CD4-positive, alpha-beta T cell treated with Interleukin-1 beta for 1 hour (primary cell): ENCODE data around the gene C9orf72.
A peak's percentile ranks its signal among the peaks of the same experiment; 100 is the strongest.

Source experiments
- DNase-seq, 2 donors: peaks; one replicate each; pipeline ENCODE4 v3.0.0-alpha.2; 2020 to 2022

Gene C9orf72

DNA sequence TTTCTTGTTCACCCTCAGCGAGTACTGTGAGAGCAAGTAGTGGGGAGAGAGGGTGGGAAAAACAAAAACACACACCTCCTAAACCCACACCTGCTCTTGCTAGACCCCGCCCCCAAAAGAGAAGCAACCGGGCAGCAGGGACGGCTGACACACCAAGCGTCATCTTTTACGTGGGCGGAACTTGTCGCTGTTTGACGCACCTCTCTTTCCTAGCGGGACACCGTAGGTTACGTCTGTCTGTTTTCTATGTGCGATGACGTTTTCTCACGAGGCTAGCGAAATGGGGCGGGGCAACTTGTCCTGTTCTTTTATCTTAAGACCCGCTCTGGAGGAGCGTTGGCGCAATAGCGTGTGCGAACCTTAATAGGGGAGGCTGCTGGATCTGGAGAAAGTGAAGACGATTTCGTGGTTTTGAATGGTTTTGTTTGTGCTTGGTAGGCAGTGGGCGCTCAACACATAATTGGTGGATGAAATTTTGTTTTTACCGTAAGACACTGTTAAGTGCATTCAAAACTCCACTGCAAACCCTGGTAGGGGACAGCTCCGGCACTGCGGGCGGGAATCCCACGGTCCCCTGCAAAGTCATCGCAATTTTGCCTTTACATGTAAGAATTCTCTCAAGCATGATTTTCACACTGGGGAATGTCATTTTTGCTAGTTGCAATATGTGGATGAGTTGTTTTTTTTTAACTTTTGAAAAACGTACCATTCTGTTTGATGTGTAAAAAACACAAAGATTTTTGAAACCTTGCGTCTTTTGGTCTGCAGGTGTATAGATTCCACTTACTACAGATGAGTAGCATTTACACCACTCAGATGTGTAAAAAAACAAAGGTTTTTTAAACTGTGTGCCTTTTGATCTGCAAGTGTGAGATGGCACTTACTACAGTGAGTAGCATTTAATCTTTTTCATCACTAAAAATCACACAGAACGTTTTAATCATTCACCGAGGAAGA lies 631 bp upstream of the C9orf72 start:
- DNase-seq, result peak; percentile 98 to 99

DNA sequence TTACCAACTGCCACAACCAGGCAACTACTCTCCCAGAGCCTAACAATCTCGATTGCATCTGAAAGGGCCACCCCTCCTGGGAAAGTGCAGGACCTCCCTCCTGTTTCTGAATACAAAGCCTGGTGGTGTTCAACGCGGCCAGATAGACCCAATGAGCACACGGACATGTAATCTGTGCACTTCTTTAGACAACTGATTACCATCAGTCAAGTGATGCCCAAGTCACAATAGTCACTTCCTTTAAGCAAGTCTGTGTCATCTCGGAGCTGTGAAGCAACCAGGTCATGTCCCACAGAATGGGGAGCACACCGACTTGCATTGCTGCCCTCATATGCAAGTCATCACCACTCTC lies 739 bp downstream of the C9orf72 start:
- peak; percentile 67 to 83 for DNase-seq

DNA sequence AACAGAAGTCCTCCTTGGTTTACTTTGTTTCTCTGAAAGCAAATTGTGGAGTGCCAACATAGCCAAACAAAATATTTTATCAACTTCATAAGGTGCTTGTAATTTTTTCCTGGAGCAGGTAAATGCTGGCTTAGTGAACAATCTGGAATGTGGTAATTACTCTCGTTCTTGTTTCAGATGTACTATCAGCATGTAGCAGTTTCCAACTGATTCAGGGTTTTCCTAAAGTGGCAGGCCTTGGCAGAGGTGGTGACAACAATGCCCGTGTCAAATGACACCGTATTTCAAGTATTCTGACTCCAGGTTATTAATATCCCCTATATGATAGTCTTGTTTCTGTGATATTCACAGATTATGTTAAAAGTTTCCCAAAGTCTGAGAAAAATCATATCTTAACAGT lies 1.2 kb downstream of the C9orf72 start:
- DNase-seq, result peak in 1 of 2 donors; percentile 2

DNA sequence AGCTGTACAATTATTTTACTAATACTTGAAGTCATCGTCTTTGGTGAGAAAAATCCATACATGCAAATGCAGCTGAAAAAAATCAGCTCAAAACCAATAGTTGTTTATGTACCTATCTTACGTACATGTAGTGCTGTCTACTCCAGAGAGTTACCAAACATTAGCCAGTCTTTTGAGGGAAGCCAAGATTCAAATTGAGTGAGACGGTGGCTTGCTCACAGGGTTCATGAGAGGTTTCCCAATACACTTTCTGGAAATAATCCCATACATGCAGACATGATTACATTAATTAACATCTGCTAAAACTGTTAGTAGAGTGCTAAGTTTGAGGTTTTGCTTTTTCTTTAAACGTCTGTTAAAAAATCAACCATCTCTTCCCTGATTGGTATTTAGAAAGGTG lies 2.3 kb downstream of the C9orf72 start:
- no peak for DNase-seq

DNA sequence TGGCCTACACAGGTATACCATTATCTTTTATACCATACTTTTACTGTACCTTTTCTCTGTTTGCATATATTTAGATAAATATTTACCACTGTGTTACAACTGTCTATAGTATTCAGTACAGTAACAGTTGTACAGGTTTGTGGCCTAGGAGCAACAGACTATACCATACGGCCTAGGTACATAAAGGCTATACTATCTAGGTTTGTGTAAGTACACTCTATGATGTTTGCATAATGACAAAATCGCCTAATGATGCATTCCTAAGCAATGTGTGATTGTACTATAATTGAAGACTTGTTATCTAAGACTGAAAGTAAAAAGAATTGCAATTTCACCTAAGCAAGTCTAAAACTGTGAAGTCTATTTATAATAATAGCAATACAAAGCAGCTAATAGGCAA lies 3.9 kb downstream of the C9orf72 start:
- no peak for DNase-seq

DNA sequence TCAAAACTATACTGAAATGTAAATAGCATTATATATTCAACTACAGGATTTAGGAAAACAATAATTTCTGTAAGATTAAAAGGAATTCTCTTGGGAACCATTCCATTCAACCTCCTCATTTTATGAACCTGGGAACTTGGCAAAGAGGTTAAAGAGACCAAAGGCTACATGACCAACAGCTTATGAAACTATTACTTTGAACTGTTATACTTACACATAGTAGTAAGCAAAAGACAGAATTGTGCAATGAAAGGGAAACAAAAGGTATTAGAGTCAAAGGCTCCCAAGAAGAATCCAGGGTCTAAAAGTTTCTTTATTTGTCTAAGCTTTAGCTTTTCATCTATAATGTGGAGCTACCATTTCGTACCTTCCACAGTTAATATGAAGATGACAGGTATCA lies 7.2 kb downstream of the C9orf72 start:
- DNase-seq, result no peak

DNA sequence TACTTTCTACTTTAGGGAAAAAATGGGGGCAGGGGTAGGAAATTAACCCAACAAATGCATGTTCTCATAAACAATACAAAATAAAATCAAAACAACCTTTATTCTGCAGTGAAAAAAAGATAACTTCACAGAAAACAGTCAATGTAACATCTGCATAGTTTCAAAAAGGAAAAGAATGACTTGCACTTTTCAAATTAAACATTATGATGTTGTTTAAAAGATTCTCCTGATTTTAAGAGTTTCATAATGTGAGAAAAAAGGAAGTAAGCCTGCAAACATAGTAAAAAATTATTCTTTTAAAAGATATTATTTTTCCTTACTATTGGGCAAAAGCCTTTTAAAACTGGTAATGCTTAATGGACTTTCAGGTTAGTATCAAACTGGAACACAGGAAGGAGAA lies 7.6 kb downstream of the C9orf72 start:
- no peak for DNase-seq

DNA sequence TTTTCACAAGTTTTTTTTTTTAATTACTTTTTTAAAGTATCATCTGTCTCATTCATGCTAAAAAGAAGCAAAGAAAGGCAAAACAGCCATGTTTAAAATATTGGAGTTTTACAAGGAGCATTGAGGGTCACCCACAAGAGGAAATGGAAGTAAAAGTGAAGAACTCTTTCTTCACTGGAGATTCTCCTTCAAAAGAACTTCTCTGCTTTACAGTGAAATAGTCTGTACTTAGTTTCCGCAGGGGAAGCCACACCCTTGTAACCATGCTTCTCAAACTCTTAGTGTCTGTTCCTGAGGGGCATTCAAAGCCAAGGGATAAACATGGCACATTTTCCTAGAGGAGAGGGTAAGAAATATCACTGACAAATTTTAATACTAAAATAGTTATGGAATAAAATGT lies 8.6 kb downstream of the C9orf72 start:
- no peak for DNase-seq

DNA sequence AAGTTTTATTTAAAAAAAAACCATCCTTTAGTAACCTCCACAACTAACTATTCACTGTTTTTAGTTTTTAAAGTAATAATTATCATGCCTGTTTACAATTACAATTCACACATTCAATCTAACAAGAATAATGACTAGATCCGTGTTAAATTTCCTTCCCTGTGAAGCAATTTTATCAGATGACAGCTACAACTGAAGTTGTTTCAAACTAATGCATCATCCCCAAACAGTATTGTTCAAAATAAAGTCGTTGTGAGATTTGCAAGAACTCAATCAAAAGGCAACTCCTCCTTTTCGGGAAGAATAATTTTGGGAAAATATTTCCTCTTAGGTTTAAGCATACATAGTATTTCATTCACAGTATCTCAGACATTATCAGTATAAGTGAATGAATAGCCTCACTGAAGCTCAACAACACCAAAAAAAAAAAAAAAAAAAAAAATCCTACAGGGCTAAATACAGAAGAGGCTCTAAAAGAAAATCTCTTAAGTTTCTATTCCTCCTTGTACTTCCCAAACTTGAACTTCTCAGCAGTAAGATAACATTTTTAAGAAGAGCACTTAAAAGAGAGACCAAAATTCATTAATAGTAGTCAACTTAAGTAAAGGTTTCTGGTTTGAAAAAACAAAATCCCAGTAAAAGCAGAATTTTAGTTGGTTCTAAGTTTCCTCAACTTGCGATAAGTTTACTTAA lies 9.4 kb downstream of the C9orf72 start:
- DNase-seq, result no peak

DNA sequence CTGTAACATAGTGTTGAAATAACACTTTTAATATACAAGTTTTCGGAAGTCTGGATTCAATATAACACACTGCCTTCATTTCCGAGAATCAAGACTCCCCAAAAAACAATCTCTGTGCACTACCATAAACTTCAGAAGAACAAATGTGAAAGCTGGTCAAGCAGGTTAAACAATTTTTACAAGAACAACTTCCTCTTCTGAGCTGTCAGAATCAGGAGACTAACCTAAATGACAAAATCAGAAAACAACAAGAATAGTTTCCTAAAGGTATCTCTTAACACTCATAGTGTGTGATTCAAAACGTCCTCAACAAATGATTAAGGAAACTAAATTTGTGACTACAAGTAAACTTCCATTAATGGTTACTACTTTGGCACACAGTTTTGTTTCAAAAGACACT lies 11.6 kb downstream of the C9orf72 start:
- DNase-seq, result no peak

DNA sequence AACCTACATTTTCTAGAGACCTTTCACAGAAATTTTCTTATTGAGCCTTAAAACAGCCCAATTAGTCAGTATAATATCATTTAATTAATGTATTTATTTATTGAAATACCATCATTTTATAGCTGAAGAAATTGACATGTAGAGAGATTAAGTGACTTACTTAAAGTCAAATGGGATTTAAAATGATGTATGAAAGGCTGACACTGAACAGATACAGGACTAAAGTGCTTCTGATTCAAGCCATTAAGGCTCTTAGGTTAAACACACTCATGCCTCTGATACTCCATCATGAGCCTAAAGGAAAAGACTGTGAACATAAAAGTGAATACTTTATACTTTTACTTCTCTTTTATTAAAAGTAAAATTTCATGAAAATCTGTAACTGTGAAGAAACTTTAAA lies 12.8 kb downstream of the C9orf72 start:
- DNase-seq, result no peak

DNA sequence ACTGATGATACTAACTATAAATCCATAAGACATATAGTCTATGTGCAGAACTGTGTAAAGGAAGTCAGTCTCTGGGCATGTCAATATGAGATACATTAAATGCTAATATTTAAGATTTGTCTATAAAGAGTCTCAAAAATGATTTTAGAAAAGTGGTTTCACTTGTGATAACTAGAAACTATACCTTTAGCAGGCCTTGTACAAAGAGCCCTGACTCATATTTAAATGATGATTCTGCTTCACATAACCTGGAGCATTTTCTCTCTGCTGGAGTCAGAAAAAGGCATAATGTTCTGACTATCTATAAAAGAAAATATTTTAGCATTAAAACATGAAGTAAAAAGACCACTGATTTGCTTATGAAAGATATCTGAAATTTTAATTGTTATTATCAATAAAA lies 15.0 kb downstream of the C9orf72 start:
- no peak for DNase-seq

DNA sequence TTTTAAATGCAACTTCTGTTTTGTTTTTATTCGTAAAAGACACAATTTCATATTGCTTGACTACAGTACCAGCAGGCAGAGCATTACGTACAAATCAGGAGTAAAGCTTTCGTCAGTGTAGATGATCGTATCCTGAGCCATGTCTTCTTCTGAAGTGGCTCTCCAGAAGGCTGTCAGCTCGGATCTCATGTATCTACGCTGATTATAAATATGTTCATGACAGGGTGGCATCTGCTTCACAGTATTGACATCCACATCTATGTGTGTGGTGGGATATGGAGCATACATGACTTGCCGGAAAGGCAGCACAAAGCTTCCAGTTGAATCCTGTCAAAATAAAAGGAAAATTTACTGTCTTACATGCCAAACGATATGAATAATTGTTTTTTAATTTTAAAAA lies 16.8 kb downstream of the C9orf72 start:
- no peak for DNase-seq

DNA sequence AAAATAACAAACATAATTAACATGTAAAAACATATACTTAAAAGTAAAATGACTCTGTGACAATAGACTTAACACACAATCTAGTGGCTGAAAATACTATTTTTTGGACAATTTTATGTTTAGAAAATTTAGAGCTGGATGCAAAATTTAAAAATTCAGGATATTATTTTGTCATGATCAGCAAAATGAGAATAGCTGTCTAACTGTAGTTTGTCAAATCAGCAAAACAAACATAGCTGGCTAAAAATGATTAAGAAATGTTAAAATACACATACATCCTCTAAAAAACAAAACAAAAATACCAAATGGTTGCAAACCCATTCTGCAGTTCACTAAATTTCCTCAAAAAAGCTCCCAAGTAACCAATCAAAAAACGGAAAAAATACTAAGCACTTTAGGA lies 18.6 kb downstream of the C9orf72 start:
- DNase-seq, result no peak

DNA sequence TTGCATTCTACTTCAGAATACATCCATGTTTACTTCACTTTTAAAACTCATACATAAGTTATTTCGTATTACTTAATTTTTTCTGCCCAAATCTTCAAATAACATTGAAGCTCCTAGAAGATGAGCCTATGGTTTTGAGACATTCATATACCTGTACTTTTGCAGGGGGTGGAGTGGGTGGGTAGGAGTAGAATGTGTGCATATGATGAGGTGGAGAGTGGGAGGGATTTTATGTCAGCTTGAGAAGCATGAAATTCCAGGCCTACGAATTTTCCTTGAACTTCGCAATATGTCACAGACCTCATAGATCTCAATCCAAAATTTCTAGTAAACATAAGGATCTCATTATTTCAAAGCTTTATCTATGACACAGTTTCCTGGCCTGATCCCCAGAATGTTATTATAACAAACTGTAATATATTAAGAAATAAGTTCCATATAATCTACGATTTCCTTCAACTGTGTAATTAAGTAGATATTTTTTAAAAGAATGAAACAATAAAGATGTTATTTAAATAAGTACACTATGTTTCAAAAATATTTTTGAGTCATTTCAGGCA lies 24.0 kb downstream of the C9orf72 start:
- DNase-seq, result no peak

DNA sequence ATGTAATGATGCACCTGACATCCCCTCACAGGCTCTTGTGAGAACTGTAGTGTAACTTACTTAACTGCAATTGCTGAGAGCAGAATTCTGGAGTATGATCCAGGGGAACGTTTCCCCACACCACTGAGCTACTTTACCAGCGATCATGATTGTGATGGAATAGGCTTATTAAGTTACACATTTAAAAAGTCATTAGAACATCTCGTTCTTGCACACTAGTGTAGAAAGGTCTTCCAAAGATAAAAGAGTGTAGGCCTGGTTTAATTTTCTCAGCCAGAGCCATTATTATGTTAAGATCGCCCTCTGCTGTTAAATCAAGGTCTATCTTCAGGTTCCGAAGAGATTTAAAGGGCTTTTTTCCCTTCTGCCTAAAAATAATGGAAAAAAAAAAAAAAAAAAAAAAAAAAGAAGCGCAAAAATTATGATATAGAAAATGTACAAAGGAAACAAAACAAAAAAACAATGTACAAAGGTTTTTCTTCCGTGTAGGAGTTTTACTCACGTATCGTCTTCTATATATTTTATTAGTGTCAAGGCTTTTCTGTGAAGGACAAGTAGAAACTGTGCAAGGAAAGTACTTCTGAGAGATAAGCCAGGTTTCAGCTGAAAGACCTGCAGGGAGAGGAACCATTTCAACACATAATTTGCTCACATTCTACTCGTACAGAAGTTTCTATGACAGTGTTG lies 25.1 kb downstream of the C9orf72 start:
- DNase-seq, result peak in 1 of 2 donors; percentile 14

DNA sequence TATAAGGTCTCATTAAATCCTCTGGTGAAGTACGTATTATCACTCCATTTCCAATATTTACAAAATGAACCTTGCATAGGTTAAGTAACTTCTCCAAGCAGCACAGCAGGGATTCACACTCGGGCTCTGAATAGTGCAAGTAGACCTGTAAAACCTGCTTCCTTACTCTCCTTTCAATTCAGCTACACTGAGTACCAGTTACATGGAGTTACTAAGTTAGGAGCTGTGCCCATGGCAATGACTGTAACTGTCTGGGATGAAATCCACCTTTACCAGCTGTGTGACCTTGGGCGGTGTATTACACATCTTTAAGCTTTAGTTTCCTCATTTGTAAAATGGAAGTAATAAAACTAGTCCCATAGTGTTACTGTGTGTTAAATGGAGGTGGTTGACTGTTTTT lies 27.8 kb downstream of the C9orf72 start:
- DNase-seq, result no peak

DNA sequence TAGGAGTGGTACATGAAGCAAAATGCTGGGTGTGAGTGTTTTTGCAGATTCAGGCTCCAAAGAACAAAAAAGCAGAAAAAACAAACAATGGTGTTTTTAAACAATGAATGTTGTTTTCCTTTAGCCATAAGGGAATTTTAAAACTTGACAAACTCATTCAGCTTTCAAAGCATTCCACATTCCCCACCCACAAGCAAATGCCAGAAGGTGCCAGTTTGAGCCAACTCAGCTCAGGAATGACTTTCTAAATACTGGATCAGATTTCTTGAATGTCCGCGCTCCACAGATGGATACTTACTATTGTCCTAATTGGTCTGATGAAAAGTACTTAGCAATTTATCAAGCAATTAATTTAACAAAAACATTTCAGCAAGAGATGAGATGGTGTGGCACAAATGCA lies 30.8 kb downstream of the C9orf72 start:
- no peak for DNase-seq

DNA sequence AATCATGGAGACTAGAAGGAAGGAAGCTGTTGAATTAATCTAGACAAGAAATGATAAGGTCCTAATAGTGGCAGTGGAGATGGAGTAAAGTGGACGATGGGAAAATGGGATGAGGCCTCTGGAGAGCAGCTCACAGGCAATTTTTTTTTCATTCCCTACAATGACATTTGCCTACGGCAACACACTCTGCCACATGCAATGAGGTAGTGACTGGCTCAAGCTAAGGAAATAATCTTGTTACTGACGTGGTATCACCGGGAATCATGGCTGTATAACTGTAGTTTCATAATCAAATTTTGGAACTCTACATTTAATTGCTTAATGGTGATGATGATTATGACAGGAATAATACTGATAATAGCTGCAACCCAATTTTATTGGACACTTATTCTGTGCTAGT lies 31.5 kb downstream of the C9orf72 start:
- no peak for DNase-seq

DNA sequence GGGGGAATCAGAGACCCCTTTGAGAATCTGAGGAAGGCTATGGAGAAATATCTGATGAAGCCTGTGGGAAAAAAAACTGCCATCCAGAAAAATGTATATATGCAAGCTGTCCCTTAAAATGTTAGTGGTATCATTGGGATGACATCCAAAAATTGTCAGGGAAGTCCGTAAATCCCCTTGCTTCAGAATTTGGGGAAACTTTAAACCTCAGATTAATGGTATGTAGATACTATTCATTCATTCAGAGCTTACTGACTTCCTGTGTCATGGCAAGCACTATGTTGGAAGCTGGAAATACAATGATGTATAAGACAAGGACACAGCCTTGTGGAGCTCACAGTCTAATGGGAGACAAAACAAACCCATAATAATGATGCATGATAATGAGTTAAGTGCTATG lies 32.8 kb downstream of the C9orf72 start:
- DNase-seq, result no peak

DNA sequence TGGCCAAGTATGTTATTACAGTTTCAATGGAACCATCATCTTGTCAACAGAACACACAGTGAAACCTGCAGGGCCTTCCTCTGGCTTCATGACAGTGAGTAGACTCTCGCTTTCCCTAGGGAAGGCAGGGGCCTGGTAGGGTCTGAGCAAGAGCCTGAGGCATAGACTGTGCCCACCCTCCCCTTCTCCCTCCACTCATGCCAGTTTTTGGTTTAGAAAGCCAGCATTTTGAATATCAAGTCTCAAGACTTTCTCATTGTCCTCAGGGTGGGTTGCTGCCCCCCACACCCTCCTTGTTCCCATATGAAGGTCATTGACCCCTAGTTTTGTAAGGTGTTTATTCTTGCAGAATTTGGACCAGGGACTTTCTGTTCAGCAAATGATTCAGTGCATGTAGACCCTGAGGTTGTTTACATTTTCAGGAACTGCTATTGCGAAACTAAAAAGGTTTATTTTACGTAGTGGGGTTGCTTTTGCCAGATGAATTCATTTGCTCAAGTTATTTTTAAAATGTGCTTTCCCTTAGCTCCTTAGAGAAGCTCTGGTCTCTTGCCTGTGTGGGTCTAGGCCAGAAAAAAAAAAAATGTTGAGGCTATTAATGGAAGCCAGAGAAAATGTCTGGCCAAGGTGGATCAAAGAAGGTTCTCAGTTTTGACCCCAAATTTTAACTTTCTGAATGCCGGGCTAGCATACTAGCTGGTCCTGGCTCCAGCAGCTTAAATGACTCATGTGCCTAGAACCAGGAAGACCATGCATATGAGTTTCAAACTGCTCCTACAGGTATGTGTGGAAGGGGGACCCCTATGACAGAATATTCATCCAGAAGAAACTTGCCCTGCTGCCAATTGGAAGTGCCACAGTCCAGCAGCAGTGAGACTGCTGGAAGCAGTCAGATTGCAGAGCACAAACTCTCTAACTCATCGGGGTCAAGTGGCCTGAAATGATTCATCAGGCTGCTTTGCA lies 33.5 kb downstream of the C9orf72 start:
- no peak for DNase-seq

DNA sequence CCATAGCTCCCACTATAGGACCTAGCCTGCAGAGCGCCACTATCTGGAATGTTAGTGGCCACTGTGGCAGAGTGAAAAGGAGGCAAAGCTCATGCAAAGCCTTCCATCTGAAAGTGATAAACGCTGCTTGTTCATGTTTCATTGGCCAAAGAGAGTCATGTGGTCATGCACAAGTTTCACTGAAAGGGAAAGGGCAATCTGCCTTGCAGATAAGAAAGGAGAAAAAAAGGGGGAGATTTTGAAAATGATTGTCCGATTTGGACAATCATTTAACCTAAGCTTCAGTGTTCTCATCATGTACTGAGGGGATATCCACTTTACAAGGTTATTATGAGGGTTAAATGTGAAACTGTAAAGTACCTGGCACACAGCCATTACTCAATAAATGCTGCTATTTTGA lies 34.6 kb downstream of the C9orf72 start:
- no peak for DNase-seq
